ENCODE data around the gene TBC1D16. TPM values are rescaled to one million over a fixed set of nuclear protein-coding genes. Genes with fewer than 3 reads are reported as not detected.
"Not testable (repeated sequence)": the region's sequence is repeated elsewhere in the genome, so short reads cannot be mapped to it uniquely, and the experiment has no call there.

TBC1D16 gene
- total RNA-seq, 6 experiments from 2014 or later: 5.8 to 21.0 (median 14.4) TPM

- no peaks in the 10 kb centered on the region for H3K9me3 ChIP-seq
- H3K4me3 ChIP-seq: no peak overlapping the region
- H3K36me3 ChIP-seq: no peaks in the 10 kb centered on the region
- TF ChIP-seq POLR2A (IDR thresholded peaks at IDR 0.05) (no peak), CTCF (IDR thresholded peaks at IDR 0.05) (no peak)
- DNase-seq (peak in 1 of 3 donors; percentile 56), ATAC-seq (peak in 1 of 4 donors; percentile 30)
- intact Hi-C loops (cut with DNase I): no loop called here
- no peak overlapping the region for H3K27ac ChIP-seq
- H3K27me3 ChIP-seq: no peaks in the 10 kb centered on the region
- WGBS (ENCODE audit: insufficient coverage, low coverage, low lambda C conversion rate, missing lambda C conversion rate): 53% methylated on average over 2 of the region's 11 CpGs
- H3K4me1 ChIP-seq: peaks cover 0 to 10% (median 5%) of the 10 kb centered on the region in 4 donors
Observed at GRCh38 chr17:80047176-80047575, 11.5 kb upstream of the TBC1D16 start.

GRCh38 chr17:80046709-80047108 is 11.0 kb upstream of the TBC1D16 start:
- H3K36me3 ChIP-seq; ATAC-seq; intact Hi-C loops (cut with DNase I); H3K27ac ChIP-seq; H3K9me3 ChIP-seq; H3K27me3 ChIP-seq; H3K4me3 ChIP-seq: not testable (repeated sequence)
- DNase-seq: peak in 1 of 3 donors; percentile 13
- peaks cover 0 to 10% (median 5%) of the 10 kb centered on the region in 4 donors for H3K4me1 ChIP-seq
- 90% methylated on average over 10 of the region's 10 CpGs for WGBS (ENCODE audit: insufficient coverage, low coverage, low lambda C conversion rate, missing lambda C conversion rate)

GRCh38 chr17:80045703-80046102 is 10.0 kb upstream of the TBC1D16 start:
- H3K36me3 ChIP-seq: no peaks in the 10 kb centered on the region
- no peaks in the 10 kb centered on the region for H3K9me3 ChIP-seq
- DNase-seq (no peak), ATAC-seq (peak in 3 of 4 donors; percentile 50 to 61 (median 54))
- H3K4me1 ChIP-seq: peaks cover 0 to 10% (median 5%) of the 10 kb centered on the region in 4 donors
- no peaks in the 10 kb centered on the region for H3K27me3 ChIP-seq
- no peak for TF ChIP-seq CTCF (IDR thresholded peaks at IDR 0.05)
- no peak for TF ChIP-seq POLR2A (IDR thresholded peaks at IDR 0.05)
- no peak overlapping the region for H3K4me3 ChIP-seq
- WGBS (ENCODE audit: insufficient coverage, low coverage, low lambda C conversion rate, missing lambda C conversion rate): 30% methylated on average over 4 of the region's 4 CpGs
- intact Hi-C loops (cut with DNase I): no loop called here
- peak overlapping the region in 1 of 3 donors; percentile 63 for H3K27ac ChIP-seq

GRCh38 chr17:80043963-80044362 is 8.3 kb upstream of the TBC1D16 start:
- no peak for ATAC-seq
- 85% methylated on average over 3 of the region's 6 CpGs for whole genome bisulfite sequencing (ENCODE audit: insufficient coverage, low coverage, low lambda C conversion rate, missing lambda C conversion rate)
- peaks cover 0 to 10% (median 5%) of the 10 kb centered on the region in 4 donors for H3K4me1 ChIP-seq
- DNase-seq: no peak
- no peaks in the 10 kb centered on the region for H3K27me3 ChIP-seq
- no peak for TF ChIP-seq POLR2A (IDR thresholded peaks at IDR 0.05)
- TF ChIP-seq CTCF (IDR thresholded peaks at IDR 0.05): no peak
- intact Hi-C loops (cut with DNase I): no loop called here
- no peaks in the 10 kb centered on the region for H3K36me3 ChIP-seq
- no peaks in the 10 kb centered on the region for H3K9me3 ChIP-seq
- H3K27ac ChIP-seq: no peak overlapping the region
- H3K4me3 ChIP-seq: no peak overlapping the region

GRCh38 chr17:80036715-80037477 is 1.2 kb upstream of the TBC1D16 start:
- no peak overlapping the region for H3K27ac ChIP-seq
- H3K27me3 ChIP-seq: no peaks in the 10 kb centered on the region
- no peaks in the 10 kb centered on the region for H3K9me3 ChIP-seq
- intact Hi-C loops (cut with DNase I): no loop called here
- peaks cover 0 to 5% (median 2%) of the 10 kb centered on the region in 4 donors for H3K4me1 ChIP-seq
- DNase-seq: no peak
- ATAC-seq: peak; percentile 2 to 26 (median 5)
- TF ChIP-seq POLR2A (IDR thresholded peaks at IDR 0.05) (no peak), CTCF (IDR thresholded peaks at IDR 0.05) (no peak)
- WGBS (ENCODE audit: insufficient coverage, low coverage, low lambda C conversion rate, missing lambda C conversion rate): 2% methylated on average over 33 of the region's 52 CpGs
- H3K4me3 ChIP-seq: peak overlapping the region; percentile 65 to 84 (median 80)
- no peaks in the 10 kb centered on the region for H3K36me3 ChIP-seq

All from right lobe of liver (tissue), 6 donors.